HG03565 (cell line): Measurements from ENCODE around the gene THSD7B.
"Not testable (repeated sequence)": the region's sequence is repeated elsewhere in the genome, so short reads cannot be mapped to it uniquely, and the experiment has no call there.

Experiments
- ATAC-seq: cut with Tn5 transposase; IDR thresholded peaks from one replicate; pipeline ENCODE4 v1.9.1; 2021; ENCODE audit warnings: mild to moderate bottlenecking, moderate library complexity; ENCODE audit not compliant: unreplicated experiment

The THSD7B gene

GRCh38 chr2:137232076-137232475, 466.7 kb downstream of the THSD7B start:
- no peak for ATAC-seq

- no peak for ATAC-seq
These were observed 467.7 kb downstream of the THSD7B start for GRCh38 chr2:137233091-137233490.

GRCh38 chr2:137237055-137237454, 471.7 kb downstream of the THSD7B start:
- no peak for ATAC-seq

- no peak for ATAC-seq
These were observed 472.7 kb downstream of the THSD7B start for GRCh38 chr2:137238065-137238464.

GRCh38 chr2:137249463-137250130, 484.3 kb downstream of the THSD7B start:
- ATAC-seq = no peak

GRCh38 chr2:137250401-137250800, 485.1 kb downstream of the THSD7B start:
- no peak for ATAC-seq

GRCh38 chr2:137251045-137251444, 485.7 kb downstream of the THSD7B start:
- no peak for ATAC-seq

- no peak for ATAC-seq
These were observed 487.6 kb downstream of the THSD7B start for GRCh38 chr2:137252934-137253333.

- ATAC-seq = no peak
These were observed 488.7 kb downstream of the THSD7B start for GRCh38 chr2:137254052-137254451.

- no peak for ATAC-seq
These were observed 490.0 kb downstream of the THSD7B start for GRCh38 chr2:137255345-137255744.

GRCh38 chr2:137255990-137256389, 490.6 kb downstream of the THSD7B start:
- no peak for ATAC-seq

- no peak for ATAC-seq
These were observed 496.7 kb downstream of the THSD7B start for GRCh38 chr2:137261881-137262585.

GRCh38 chr2:137262594-137262993, 497.2 kb downstream of the THSD7B start:
- ATAC-seq = no peak

GRCh38 chr2:137287913-137288639, 522.7 kb downstream of the THSD7B start:
- ATAC-seq = no peak

GRCh38 chr2:137291836-137292570, 526.7 kb downstream of the THSD7B start:
- no peak for ATAC-seq

- no peak for ATAC-seq
These were observed 533.0 kb downstream of the THSD7B start for GRCh38 chr2:137298377-137298776.

- no peak for ATAC-seq
These were observed 535.6 kb downstream of the THSD7B start for GRCh38 chr2:137300987-137301386.

GRCh38 chr2:137302957-137303356, 537.6 kb downstream of the THSD7B start:
- no peak for ATAC-seq

GRCh38 chr2:137316075-137316474, 550.7 kb downstream of the THSD7B start:
- no peak for ATAC-seq

GRCh38 chr2:137321566-137321965, 556.2 kb downstream of the THSD7B start:
- no peak for ATAC-seq

- ATAC-seq = not testable (repeated sequence)
These were observed 566.2 kb downstream of the THSD7B start for GRCh38 chr2:137331562-137331961.
